ENCODE data around the gene CLDN15. TPM values are rescaled to one million over a fixed set of nuclear protein-coding genes. Genes with fewer than 3 reads are reported as not detected.
"Not testable (repeated sequence)": the region's sequence is repeated elsewhere in the genome, so short reads cannot be mapped to it uniquely, and the experiment has no call there.

CLDN15 gene
- polyA plus RNA-seq, 1 donor: 12.1 TPM

GRCh38 chr7:101222275-101222830 is 15.2 kb downstream of the CLDN15 start:
- no peak for DNase-seq

- DNase-seq: no peak
Observed at GRCh38 chr7:101220295-101220694, 17.3 kb downstream of the CLDN15 start.

- no peak for DNase-seq
Observed at GRCh38 chr7:101218236-101219125, 19.1 kb downstream of the CLDN15 start.

DNA sequence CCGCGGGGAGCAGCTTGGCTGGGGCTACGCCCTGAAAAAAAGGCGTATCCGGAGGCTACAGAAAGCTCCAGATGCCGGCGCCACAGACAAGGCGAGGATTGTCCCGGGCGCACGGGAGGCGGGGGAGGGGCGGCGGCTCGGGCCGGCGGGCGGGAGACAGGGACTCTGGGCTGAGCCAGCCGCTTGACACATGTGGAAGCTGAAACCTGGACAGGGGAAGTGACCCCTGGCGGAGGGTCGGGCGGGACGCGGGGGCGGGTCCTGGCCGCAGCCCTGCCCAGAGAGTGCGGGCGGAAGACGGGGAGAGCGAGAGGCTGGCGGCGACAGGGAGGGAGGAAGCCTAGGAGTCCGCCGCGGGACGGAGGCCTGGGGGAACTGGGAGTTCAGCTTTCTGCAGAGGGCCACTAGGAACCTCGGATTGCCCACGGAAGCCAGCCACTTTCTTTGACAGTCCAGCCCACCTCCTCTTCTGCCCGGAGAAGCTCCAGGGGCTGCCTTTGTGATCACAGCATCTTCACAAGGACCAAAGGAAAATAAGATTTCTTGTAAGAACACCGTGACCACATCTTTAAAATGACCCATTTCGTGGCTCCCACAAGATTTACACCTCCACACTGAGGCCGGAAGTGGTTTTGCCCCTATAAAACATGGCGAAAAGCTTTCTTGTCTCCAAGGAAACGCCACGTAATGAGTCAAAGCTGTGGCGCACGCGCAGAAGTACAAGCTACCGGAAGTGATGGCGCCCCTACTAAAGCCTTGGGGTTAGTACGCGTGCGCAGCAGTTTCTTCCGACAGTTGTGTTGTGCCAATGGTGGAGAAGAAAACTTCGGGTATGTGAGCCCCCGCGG is 20.0 kb downstream of the CLDN15 start, which contains the start of the genes PLOD3 and ZNHIT1:
Gene PLOD3, minus strand, starts transcription at position 194 of the 848 bp plus-strand sequence. CDS start 307 bp downstream, outside the sequence.
Gene ZNHIT1, plus strand, starts transcription at position 778 of the 848 bp plus-strand sequence. Its CDS starts 31 bp downstream, at position 809.
- DNase-seq: peak; percentile 99

GRCh38 chr7:101216860-101217387 is 20.7 kb downstream of the CLDN15 start:
- DNase-seq: no peak

DNA sequence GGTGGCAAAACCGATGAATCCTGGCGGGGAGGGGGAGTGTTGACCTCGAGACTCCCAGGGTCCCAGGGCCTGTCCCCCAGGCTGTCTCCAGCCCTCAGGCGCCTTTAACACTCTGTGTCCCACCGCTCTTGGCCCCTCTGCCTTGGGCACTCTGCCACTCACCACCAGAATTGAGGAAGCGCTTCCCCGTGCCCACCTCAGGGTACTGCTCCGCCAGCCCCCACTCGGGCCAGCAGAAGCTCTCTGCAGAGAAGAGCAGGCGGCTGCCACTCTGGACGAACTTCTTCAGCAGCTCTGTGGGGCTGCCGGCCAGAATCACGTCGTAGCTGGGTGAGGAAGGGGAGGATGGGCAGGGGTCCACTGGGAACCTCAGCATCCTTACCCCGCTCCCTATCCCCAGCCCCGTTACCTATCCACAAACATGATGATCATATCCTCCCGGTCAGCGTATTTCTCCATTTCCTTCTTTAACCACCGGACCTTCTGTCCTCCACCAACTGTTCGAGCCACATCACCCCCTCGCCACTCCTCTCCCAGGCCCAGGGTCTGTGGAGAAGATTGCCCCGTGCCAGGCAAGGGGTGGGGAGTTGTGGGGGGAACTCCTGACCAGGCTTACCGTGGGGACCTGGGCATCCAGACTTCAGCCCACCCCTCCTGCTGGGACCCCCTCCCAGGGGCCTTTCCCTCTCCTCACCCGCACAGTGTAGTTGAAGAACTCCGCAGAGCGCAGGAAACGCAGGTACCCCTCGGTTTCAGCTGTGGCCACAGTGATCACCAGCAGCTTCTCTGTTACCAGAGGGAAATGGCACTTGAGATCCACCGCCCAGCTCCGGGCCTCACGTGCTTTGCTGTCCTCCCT is 21.4 kb downstream of the CLDN15 start:
- no peak for DNase-seq

- no peak for DNase-seq
Observed at GRCh38 chr7:101212014-101212413, 25.6 kb downstream of the CLDN15 start.

GRCh38 chr7:101211501-101211900 is 26.1 kb downstream of the CLDN15 start:
- DNase-seq: no peak

DNA sequence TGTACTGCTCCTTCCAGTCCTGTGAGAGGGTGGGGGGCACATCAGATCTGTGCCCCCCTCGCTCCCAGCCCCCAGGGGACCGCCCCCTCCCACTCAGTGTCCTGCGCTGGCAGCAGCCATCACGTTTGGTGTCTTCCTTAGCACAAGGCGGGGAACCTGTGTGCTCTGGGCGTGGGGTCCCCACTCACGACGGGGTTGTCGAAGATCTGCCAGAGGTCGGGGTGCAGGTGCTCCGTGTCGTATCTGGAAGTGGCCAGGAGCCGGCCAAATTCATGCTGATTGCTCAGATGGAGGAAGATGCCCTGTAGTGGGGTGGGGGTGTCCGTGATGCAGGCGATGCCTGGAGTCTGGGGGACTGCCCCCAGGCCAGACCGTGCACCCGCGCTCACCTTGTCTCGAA is 27.5 kb downstream of the CLDN15 start:
- no peak for DNase-seq

- no peak for DNase-seq
Observed at GRCh38 chr7:101208794-101209193, 28.8 kb downstream of the CLDN15 start.

DNA sequence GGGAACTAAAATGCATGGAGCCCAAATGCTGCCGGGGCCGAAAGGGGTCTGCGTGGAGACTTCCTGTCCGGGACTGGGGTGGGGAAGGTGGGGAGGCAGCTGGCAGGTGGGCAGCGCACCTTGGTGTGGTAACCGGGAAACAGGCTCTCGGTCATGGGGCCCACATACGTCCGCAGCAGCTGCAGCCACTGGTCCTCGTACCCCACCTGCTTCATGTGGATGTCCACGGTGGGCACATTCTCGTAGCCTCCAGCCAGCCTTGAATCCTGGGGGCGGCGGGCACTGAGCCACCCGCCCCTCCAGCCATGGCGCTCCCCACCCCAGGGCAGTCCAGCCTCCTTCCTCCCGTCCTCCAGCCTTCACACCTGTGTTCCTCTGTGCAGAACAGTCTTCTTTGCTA is 30.1 kb downstream of the CLDN15 start:
- no peak for DNase-seq

- DNase-seq: no peak
Observed at GRCh38 chr7:101206665-101207042, 30.9 kb downstream of the CLDN15 start.

GRCh38 chr7:101205901-101206664 is 31.5 kb downstream of the CLDN15 start:
- DNase-seq: no peak

- not testable (repeated sequence) for DNase-seq
Observed at GRCh38 chr7:101203740-101204738, 33.6 kb downstream of the CLDN15 start.

GRCh38 chr7:101202603-101202918 is 35.0 kb downstream of the CLDN15 start:
- no peak for DNase-seq

DNA sequence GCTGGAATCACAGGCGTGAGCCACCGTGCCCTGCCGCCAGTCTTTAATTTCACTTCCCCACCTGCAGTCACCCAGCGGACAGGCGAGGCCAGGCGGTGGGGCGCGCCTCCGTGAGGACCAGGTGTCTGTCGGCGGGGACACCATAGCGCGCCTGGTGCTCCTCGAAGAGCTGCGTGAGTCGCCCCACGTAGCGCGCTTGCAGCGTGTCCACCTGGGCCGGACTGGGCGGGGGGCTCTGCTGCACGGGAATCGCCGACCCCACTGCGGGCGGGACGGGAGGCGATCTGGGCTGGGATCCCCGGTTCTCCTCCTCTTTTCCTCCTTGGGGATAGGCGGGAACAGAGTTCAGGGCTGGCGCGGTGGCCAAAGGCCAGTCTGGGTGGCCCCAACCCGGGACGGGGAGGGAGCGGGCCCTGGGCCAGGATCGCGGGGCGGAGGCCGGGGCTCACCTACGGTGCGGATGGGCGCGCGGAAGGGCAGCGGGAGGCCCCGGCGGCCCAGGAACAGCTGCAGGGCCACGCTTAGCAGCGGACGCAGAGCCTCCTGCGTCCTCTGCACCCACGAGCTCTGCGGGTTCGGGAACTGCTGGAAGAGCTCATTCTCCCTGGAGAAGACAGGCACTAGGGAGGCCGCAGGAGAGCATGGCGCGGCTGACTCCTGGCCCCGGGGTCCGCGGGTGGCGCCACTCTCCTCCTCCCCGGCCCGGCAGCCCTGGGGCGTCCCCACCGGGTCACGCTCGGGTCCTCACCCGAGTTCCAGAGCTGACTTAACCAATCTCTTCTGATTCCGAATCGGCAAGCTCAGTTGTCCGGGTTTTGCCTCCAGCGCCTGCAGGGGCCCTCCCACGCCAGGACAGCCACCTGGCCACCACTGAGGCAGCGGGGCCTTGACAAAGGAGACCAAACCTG is 35.7 kb downstream of the CLDN15 start:
- DNase-seq: no peak

- no peak for DNase-seq
Observed at GRCh38 chr7:101200862-101201599, 36.6 kb downstream of the CLDN15 start, which contains the start of gene MOGAT3. TSS of gene MOGAT3 (minus strand) at chr7:101201036. CDS start at chr7:101200854, 182 bp downstream.
